HUES64 (cell line): ENCODE measurements around the gene GNAS-AS1.

Experiments
- H3K27ac ChIP-seq: 2 replicates; pipeline ENCODE4 v1.7.0; 2013; ENCODE audit warnings: low read depth, low read length, inconsistent platforms
- H3K27me3 ChIP-seq: 2 replicates; pipeline ENCODE4 v1.6.1; 2013; ENCODE audit warnings: mild to moderate bottlenecking, low read length; ENCODE audit not compliant: insufficient read depth
- H3K36me3 ChIP-seq: 2 replicates; pipeline ENCODE4 v1.6.1; 2013; ENCODE audit warnings: mild to moderate bottlenecking, low read length; ENCODE audit not compliant: insufficient read depth
- H3K4me1 ChIP-seq: 2 replicates; pipeline ENCODE4 v1.6.1; 2013; ENCODE audit warnings: mild to moderate bottlenecking, low read length, moderate library complexity; ENCODE audit not compliant: insufficient read depth
- H3K4me3 ChIP-seq: 2 replicates; pipeline ENCODE4 v1.5.1; 2013; ENCODE audit warnings: mild to moderate bottlenecking, low read length, moderate library complexity
- H3K9ac ChIP-seq: 2 replicates; pipeline ENCODE4 v1.6.1; 2013; ENCODE audit warnings: mild to moderate bottlenecking, low read depth, low read length
- H3K9me3 ChIP-seq: 2 replicates; pipeline ENCODE4 v1.6.1; 2013; ENCODE audit warnings: low read depth, low read length; ENCODE audit not compliant: insufficient read depth
- WGBS: fragments of 150-250, 120-280 bp; methylation state at CpG from one replicate; pipeline ENCODE4 v1.1.7; 2013; ENCODE audit warnings: missing lambda C conversion rate; 5-methylcytosine and 5-hydroxymethylcytosine counted together

GNAS-AS1 gene

DNA sequence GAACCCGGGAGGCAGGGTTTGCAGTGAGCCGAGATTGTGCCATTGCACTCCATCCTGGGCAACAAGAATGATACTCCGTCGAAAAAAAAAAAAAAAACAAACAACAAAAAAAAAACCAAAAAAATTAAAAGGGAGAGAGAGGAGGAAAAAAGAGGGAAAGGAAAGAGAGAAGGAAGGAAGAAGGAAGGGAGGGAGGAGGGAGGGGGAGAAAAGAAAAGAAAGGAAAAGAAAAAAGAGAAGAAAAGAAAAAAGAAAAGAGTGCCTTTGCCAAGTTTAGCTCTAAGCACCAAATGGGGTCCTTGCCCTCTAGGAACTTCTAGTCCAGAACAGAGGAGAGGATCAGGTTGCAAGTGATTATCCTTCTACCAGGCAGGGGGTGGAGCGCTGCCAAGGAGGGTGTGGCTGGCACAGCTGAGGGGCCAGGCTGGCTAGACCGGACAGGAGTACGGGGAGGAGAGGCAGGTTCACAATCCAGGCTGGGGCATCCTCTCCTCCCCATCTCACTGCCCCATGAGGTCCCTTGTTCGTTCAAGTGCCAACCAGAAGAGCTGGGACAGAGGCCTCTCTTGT lies 20.9 kb upstream of the GNAS-AS1 start:
- no peak overlapping the region for H3K9ac ChIP-seq
- WGBS = 88% methylated on average over 6 of the region's 8 CpGs

GRCh38 chr20:58870293-58871014 lies 19.8 kb upstream of the GNAS-AS1 start:
- 91% methylated on average over 4 of the region's 7 CpGs for WGBS
- Histone ChIP-seq H3K27me3 (no peaks in the 10 kb centered on the region), H3K9me3 (no peaks in the 10 kb centered on the region), H3K4me1 (peaks cover 16% of the 10 kb centered on the region), H3K9ac (no peak overlapping the region), H3K27ac (no peak overlapping the region), H3K4me3 (no peak overlapping the region), H3K36me3 (no peaks in the 10 kb centered on the region)

More for the DNA sequence above, 20.9 kb upstream of the GNAS-AS1 start:
- no peaks in the 10 kb centered on the region for H3K9me3 ChIP-seq
- peaks cover 28% of the 10 kb centered on the region for H3K4me1 ChIP-seq
- H3K27me3 ChIP-seq = no peaks in the 10 kb centered on the region
- no peak overlapping the region for H3K4me3 ChIP-seq
- no peak overlapping the region for H3K27ac ChIP-seq
- H3K36me3 ChIP-seq = no peaks in the 10 kb centered on the region

DNA sequence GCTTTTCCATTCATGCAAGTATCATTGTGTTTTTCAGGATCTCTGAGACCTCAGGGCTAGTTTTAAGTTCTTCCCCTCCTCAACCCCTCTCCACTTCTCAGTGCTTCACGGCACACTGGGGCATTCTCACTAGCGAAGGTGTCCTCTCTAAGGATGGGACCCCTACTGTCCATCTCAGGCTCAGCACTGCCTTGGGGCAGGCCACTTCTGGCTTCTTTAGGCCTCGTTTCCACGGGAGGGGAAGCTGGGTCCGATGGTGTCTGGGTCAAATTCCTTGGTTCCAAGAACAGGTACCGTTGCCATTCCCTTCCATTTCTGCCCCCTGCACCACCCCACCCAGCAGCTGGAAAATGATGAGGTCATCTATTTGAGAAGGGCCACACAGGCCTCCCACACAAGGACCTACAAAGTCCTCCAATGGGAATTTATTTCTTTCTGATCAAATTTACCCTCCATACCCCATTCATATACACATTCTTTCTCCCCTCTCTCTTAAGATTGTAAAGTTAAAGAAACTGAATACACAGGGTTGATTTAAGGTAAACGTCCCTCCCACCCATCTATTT lies 19.0 kb upstream of the GNAS-AS1 start:
- Histone ChIP-seq H3K4me1 (peaks cover 9% of the 10 kb centered on the region; the same call in 1 of the 2 replicates), H3K36me3 (no peaks in the 10 kb centered on the region), H3K27ac (no peak overlapping the region), H3K9me3 (no peaks in the 10 kb centered on the region), H3K27me3 (no peaks in the 10 kb centered on the region), H3K9ac (no peak overlapping the region), H3K4me3 (no peak overlapping the region)
- 87% methylated on average over 7 of the region's 7 CpGs for WGBS

DNA sequence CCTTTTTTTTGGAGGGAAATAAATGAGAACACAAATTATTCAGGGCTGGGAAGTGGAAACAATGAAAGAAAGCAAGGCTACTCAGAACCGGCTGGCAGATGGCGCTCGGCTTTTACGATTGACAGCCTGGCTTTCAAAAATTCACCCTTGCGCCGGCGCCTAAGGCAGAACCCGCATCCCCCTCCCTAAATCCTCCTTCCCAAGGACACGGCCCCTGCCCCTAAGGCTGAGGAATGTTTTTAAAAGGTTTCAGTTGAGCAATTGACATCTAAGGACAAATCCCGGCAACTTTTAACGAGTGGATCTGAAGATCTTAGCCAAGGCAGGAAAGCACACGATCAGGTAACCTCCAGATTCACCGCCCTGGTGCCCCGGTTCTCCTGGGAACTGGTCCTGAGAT lies 18.1 kb upstream of the GNAS-AS1 start:
- no peak overlapping the region for H3K4me3 ChIP-seq
- no peaks in the 10 kb centered on the region for H3K9me3 ChIP-seq
- no peaks in the 10 kb centered on the region for H3K36me3 ChIP-seq
- H3K27ac ChIP-seq = no peak overlapping the region
- H3K9ac ChIP-seq = no peak overlapping the region
- 43% methylated on average over 14 of the region's 14 CpGs for WGBS
- H3K4me1 ChIP-seq = peaks cover 7% of the 10 kb centered on the region; the same call in 1 of the 2 replicates
- no peaks in the 10 kb centered on the region for H3K27me3 ChIP-seq

GRCh38 chr20:58867211-58867610 lies 16.5 kb upstream of the GNAS-AS1 start:
- no peaks in the 10 kb centered on the region for H3K36me3 ChIP-seq
- no peaks in the 10 kb centered on the region for H3K27me3 ChIP-seq
- no peak overlapping the region for H3K9ac ChIP-seq
- H3K27ac ChIP-seq = no peak overlapping the region
- H3K4me1 ChIP-seq = peaks cover 7% of the 10 kb centered on the region; the same call in 1 of the 2 replicates
- WGBS = 88% methylated on average over 5 of the region's 5 CpGs
- H3K4me3 ChIP-seq = no peak overlapping the region
- H3K9me3 ChIP-seq = no peaks in the 10 kb centered on the region

- H3K4me3 ChIP-seq = no peak overlapping the region
- no peak overlapping the region for H3K27ac ChIP-seq
- H3K27me3 ChIP-seq = no peaks in the 10 kb centered on the region
- no peak overlapping the region for H3K9ac ChIP-seq
- H3K9me3 ChIP-seq = no peaks in the 10 kb centered on the region
- WGBS = 91% methylated on average over 2 of the region's 2 CpGs
- no peaks in the 10 kb centered on the region for H3K36me3 ChIP-seq
- peaks cover 7% of the 10 kb centered on the region; the same call in 1 of the 2 replicates for H3K4me1 ChIP-seq
Observed at GRCh38 chr20:58865843-58866242, 15.1 kb upstream of the GNAS-AS1 start.

DNA sequence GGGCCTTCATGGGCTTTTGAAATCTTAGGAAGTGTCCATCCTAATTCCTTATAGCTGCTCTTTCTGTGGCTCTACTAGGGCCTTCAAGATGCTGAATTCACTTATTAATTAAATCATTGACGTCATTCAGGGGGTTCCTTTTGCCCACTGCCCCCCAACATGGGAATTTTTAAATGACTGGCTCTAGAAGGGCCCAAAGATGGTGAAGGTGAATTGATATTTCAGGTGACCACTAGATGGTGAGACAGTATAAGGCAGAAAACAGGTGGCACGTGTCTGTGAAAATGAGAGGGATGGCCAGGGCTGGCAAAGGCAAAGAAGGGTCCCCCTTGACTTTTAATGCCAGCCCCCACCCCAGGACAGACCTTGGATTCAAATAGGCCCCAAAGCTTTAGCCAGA lies 13.6 kb upstream of the GNAS-AS1 start:
- Histone ChIP-seq H3K27me3 (no peaks in the 10 kb centered on the region), H3K36me3 (no peaks in the 10 kb centered on the region)
- WGBS = 84% methylated on average over 2 of the region's 2 CpGs

GRCh38 chr20:58863044-58863790 lies 12.5 kb upstream of the GNAS-AS1 start:
- no peak overlapping the region for H3K9ac ChIP-seq
- no peaks in the 10 kb centered on the region for H3K36me3 ChIP-seq
- no peaks in the 10 kb centered on the region for H3K9me3 ChIP-seq
- H3K4me1 ChIP-seq = no peaks in the 10 kb centered on the region
- WGBS = 91% methylated on average over 6 of the region's 7 CpGs
- H3K27ac ChIP-seq = no peak overlapping the region
- no peak overlapping the region for H3K4me3 ChIP-seq
- H3K27me3 ChIP-seq = peaks cover 4% of the 10 kb centered on the region; the same call in 1 of the 2 replicates

More for the DNA sequence above, 13.6 kb upstream of the GNAS-AS1 start:
- Histone ChIP-seq H3K27ac (no peak overlapping the region), H3K9ac (no peak overlapping the region), H3K9me3 (no peaks in the 10 kb centered on the region), H3K4me1 (peaks cover 7% of the 10 kb centered on the region; the same call in 1 of the 2 replicates), H3K4me3 (no peak overlapping the region)

GRCh38 chr20:58855506-58856389 lies 5.0 kb upstream of the GNAS-AS1 start:
- H3K27ac ChIP-seq = no peak overlapping the region
- WGBS = 59% methylated on average over 57 of the region's 57 CpGs
- no peak overlapping the region for H3K9ac ChIP-seq
- H3K27me3 ChIP-seq = peaks cover 73% of the 10 kb centered on the region
- peaks cover 5% of the 10 kb centered on the region; the same call in 1 of the 2 replicates for H3K4me1 ChIP-seq
- H3K36me3 ChIP-seq = no peaks in the 10 kb centered on the region
- peak overlapping the region; percentile 44 for H3K4me3 ChIP-seq
- H3K9me3 ChIP-seq = no peaks in the 10 kb centered on the region

GRCh38 chr20:58854638-58855471 lies 4.2 kb upstream of the GNAS-AS1 start:
- H3K27ac ChIP-seq = no peak overlapping the region
- H3K4me3 ChIP-seq = peak overlapping the region; percentile 44
- H3K9ac ChIP-seq = no peak overlapping the region
- H3K4me1 ChIP-seq = peaks cover 5% of the 10 kb centered on the region; the same call in 1 of the 2 replicates
- WGBS = 54% methylated on average over 74 of the region's 75 CpGs
- no peaks in the 10 kb centered on the region for H3K9me3 ChIP-seq
- H3K27me3 ChIP-seq = peaks cover 73% of the 10 kb centered on the region
- H3K36me3 ChIP-seq = no peaks in the 10 kb centered on the region
